ENCODE data around the gene MAPKAPK2.

The MAPKAPK2 gene

DNA sequence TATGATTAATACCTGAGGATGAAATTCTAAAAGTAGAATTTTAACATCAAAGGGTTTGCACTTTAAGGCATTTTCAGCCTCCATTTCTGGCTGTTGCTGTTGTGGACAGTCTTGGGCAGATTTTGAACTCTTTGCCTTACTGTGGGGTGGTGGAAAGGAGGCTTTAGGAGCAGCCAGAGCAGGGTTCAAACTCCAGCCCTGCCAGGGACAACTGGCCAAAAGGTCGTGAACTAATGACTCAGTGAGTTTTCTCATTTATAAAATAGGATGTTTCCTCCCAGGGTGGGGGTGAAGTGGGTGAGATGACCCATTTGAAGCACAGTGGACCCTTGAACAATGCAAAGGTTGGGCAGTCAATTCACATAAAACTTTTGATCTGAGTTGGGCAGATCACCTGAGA, 36.7 kb downstream of the MAPKAPK2 start:
- H3K4me3 ChIP-seq (ENCODE audit: low read depth, low read length, poor library complexity, severe bottlenecking) = no peak overlapping the region
- no peak for TF ChIP-seq EZH2 (IDR thresholded peaks at IDR 0.05; ENCODE audit: borderline replicate concordance, low read length)
- TF ChIP-seq, protein P1, sequence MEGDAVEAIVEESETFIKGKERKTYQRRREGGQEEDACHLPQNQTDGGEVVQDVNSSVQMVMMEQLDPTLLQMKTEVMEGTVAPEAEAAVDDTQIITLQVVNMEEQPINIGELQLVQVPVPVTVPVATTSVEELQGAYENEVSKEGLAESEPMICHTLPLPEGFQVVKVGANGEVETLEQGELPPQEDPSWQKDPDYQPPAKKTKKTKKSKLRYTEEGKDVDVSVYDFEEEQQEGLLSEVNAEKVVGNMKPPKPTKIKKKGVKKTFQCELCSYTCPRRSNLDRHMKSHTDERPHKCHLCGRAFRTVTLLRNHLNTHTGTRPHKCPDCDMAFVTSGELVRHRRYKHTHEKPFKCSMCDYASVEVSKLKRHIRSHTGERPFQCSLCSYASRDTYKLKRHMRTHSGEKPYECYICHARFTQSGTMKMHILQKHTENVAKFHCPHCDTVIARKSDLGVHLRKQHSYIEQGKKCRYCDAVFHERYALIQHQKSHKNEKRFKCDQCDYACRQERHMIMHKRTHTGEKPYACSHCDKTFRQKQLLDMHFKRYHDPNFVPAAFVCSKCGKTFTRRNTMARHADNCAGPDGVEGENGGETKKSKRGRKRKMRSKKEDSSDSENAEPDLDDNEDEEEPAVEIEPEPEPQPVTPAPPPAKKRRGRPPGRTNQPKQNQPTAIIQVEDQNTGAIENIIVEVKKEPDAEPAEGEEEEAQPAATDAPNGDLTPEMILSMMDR (IDR thresholded peaks at IDR 0.05; ENCODE audit: low read length) = no peak
- H3F3A ChIP-seq (ENCODE audit: insufficient read depth, low read length) = no peaks in the 10 kb centered on the region
- H4K20me1 ChIP-seq (ENCODE audit: insufficient read depth, low read length) = no peaks in the 10 kb centered on the region
- H3K36me3 ChIP-seq (ENCODE audit: insufficient read depth, low read length) = no peaks in the 10 kb centered on the region
- no peak overlapping the region for H2AFZ ChIP-seq (ENCODE audit: low read length)
- no peak overlapping the region for H3K4me2 ChIP-seq (ENCODE audit: low read length)
- peaks cover 14% of the 10 kb centered on the region for H3K4me1 ChIP-seq (ENCODE audit: insufficient read depth, low read length, severe bottlenecking)
- no peaks in the 10 kb centered on the region for H3K9me3 ChIP-seq (ENCODE audit: low read length)
- H3K9me2 ChIP-seq (ENCODE audit: low read depth, low read length) = no peaks in the 10 kb centered on the region
- H3K27ac ChIP-seq (ENCODE audit: low read depth, low read length, poor library complexity, severe bottlenecking) = no peak overlapping the region
- no peak overlapping the region for H3K9ac ChIP-seq (ENCODE audit: low read length)
- H3K27me3 ChIP-seq (ENCODE audit: insufficient read depth, low read length) = no peaks in the 10 kb centered on the region
- H3K79me2 ChIP-seq (ENCODE audit: insufficient read depth, low read length) = no peaks in the 10 kb centered on the region

DNA sequence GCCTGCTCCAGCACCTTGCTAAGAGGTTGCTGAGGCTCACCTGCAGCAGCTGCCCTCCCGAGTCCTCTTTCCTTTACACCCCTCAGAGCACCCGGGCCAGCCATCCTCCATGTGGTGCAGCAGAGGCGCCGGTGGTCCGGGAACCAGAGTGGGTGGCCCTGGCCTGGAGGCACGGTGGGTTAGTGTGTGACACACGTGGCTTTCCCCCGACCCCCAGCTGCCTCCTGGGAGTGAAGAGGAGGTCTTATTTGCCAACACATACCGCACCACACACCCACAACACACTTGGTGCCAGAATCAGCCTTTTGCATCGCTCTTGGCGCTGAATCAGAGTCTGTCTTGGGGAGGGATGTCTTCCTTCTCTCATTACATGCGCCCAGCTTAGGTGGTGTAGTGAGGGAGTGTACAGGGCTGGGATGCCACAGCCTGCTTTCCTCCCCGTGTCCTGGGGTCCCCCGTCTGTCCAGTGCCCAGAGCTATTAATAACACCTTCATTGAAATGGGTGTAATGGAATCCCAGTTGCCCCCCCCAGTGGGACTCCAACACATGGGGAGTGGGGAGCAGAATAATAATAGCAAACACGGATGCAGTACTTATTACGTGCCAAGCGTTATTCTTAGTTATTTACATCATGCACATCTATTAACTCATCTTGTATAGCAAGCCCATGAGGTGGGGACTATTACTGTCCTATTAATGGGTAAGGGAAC, 38.2 kb downstream of the MAPKAPK2 start:
- no peaks in the 10 kb centered on the region for H3K9me2 ChIP-seq (ENCODE audit: low read depth, low read length)
- peaks cover 14% of the 10 kb centered on the region for H3K4me1 ChIP-seq (ENCODE audit: insufficient read depth, low read length, severe bottlenecking)
- H3K4me3 ChIP-seq (ENCODE audit: low read depth, low read length, poor library complexity, severe bottlenecking) = no peak overlapping the region
- no peaks in the 10 kb centered on the region for H3K36me3 ChIP-seq (ENCODE audit: insufficient read depth, low read length)
- H3K27me3 ChIP-seq (ENCODE audit: insufficient read depth, low read length) = no peaks in the 10 kb centered on the region
- H4K20me1 ChIP-seq (ENCODE audit: insufficient read depth, low read length) = no peaks in the 10 kb centered on the region
- no peak overlapping the region for H2AFZ ChIP-seq (ENCODE audit: low read length)
- H3K27ac ChIP-seq (ENCODE audit: low read depth, low read length, poor library complexity, severe bottlenecking) = no peak overlapping the region
- H3K4me2 ChIP-seq (ENCODE audit: low read length) = no peak overlapping the region
- H3K9me3 ChIP-seq (ENCODE audit: low read length) = no peaks in the 10 kb centered on the region
- no peak for TF ChIP-seq EZH2 (IDR thresholded peaks at IDR 0.05; ENCODE audit: borderline replicate concordance, low read length)
- TF ChIP-seq, protein P1 (IDR thresholded peaks at IDR 0.05; ENCODE audit: low read length) = no peak
- no peaks in the 10 kb centered on the region for H3F3A ChIP-seq (ENCODE audit: insufficient read depth, low read length)
- no peaks in the 10 kb centered on the region for H3K79me2 ChIP-seq (ENCODE audit: insufficient read depth, low read length)
- no peak overlapping the region for H3K9ac ChIP-seq (ENCODE audit: low read length)

DNA sequence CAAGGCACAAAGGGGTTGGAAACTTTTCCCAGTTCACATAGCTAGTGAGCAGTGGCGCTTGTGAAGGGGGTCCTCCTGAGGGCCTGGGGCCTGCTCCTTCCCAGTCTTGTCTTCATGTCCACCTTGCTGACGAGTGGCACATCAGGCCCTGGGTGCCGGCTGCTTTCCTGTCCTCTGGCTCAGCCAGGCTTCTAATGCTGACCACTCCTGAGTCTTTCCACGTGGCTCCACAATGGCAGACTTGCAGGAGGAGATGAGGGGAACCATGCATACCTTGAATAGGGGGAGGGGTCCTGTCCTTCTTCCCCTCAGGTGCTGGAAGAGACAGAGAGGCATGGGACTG, 38.7 kb downstream of the MAPKAPK2 start:
- no peaks in the 10 kb centered on the region for H4K20me1 ChIP-seq (ENCODE audit: insufficient read depth, low read length)
- peaks cover 14% of the 10 kb centered on the region for H3K4me1 ChIP-seq (ENCODE audit: insufficient read depth, low read length, severe bottlenecking)
- H3K27ac ChIP-seq (ENCODE audit: low read depth, low read length, poor library complexity, severe bottlenecking) = no peak overlapping the region

More for the DNA sequence above, 38.7 kb downstream of the MAPKAPK2 start:
- no peaks in the 10 kb centered on the region for H3K27me3 ChIP-seq (ENCODE audit: insufficient read depth, low read length)
- H2AFZ ChIP-seq (ENCODE audit: low read length) = no peak overlapping the region
- no peak overlapping the region for H3K4me2 ChIP-seq (ENCODE audit: low read length)
- H3K4me3 ChIP-seq (ENCODE audit: low read depth, low read length, poor library complexity, severe bottlenecking) = no peak overlapping the region
- no peaks in the 10 kb centered on the region for H3K9me3 ChIP-seq (ENCODE audit: low read length)
- H3K9ac ChIP-seq (ENCODE audit: low read length) = no peak overlapping the region
- H3F3A ChIP-seq (ENCODE audit: insufficient read depth, low read length) = no peaks in the 10 kb centered on the region
- H3K79me2 ChIP-seq (ENCODE audit: insufficient read depth, low read length) = no peaks in the 10 kb centered on the region
- H3K9me2 ChIP-seq (ENCODE audit: low read depth, low read length) = no peaks in the 10 kb centered on the region
- no peak for TF ChIP-seq EZH2 (IDR thresholded peaks at IDR 0.05; ENCODE audit: borderline replicate concordance, low read length)
- TF ChIP-seq, protein P1 (IDR thresholded peaks at IDR 0.05; ENCODE audit: low read length) = no peak
- H3K36me3 ChIP-seq (ENCODE audit: insufficient read depth, low read length) = no peaks in the 10 kb centered on the region

Data from OCI-LY1 (cell line).